ENCODE measurements around the gene IL18R1. TPM values are rescaled to one million over a fixed set of nuclear protein-coding genes. Genes with fewer than 3 reads are reported as not detected.

IL18R1 gene
- total and polyA plus RNA-seq, 4 donors, result 4.8 to 12.7 (median 5.9) TPM

DNA sequence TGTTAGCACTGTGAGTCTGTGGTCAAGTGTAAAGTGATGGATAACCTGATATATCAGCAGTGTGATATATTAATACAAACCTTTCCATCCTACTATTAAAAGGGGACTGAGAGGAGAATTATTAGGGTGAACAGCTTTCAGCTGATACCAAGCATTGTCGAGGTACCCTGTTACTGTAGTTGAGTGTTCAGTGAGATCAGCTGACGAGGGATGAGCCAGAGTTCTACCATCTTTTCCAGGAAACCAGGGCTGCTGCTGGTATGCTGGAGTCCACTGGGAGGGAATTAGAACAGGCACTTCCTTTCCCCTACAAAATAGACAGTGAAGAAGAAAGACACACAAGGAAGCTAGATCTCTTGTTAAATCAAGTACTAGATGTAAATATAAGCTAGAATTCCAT is 67.8 kb downstream of the IL18R1 start (continued):
- TF ChIP-seq, protein P1, sequence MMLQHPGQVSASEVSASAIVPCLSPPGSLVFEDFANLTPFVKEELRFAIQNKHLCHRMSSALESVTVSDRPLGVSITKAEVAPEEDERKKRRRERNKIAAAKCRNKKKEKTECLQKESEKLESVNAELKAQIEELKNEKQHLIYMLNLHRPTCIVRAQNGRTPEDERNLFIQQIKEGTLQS (IDR thresholded peaks at IDR 0.05), result no peak
- no peak for TF ChIP-seq FOXA1 (IDR thresholded peaks at IDR 0.05)
- TF ChIP-seq FOXA2 (IDR thresholded peaks at IDR 0.05), result no peak

DNA sequence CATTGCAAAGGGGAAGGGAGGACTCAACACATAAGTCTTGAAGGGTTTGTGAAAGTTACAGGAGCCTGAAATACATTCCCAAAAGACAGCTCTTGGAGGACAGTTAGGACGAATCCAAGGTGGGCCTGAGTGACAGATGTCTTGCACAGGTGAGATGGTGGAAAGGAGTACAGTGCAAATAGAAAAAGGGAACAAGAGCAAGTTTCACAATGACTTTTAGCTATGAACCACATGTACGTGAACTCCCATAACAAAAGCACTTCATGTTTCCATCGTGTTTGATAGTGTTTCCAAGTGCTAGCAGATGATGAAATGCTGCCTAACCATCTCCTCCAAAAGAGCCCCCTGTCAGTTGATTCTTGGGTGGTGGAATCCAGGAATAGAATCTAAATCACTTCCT is 69.2 kb downstream of the IL18R1 start:
- Histone ChIP-seq H3K9me3 (ENCODE audit: control insufficient read depth in 4 of 4, low read length in 3 of 4) (no peaks in the 10 kb centered on the region), H3K36me3 (ENCODE audit: control insufficient read depth in 4 of 4, insufficient read depth in 3 of 4, low read depth in 1 of 4, low read length in 3 of 4) (no peaks in the 10 kb centered on the region), H3K4me1 (ENCODE audit: control insufficient read depth in 4 of 4, insufficient read depth in 4 of 4, low read length in 3 of 4) (no peaks in the 10 kb centered on the region), H3K9ac (ENCODE audit: low read depth in 1 of 2, low read length in 2 of 2) (no peak overlapping the region), H3K27ac (ENCODE audit: low read depth in 1 of 2, low read length in 2 of 2) (no peak overlapping the region), H3K4me3 (ENCODE audit: low read depth in 1 of 3, low read length in 3 of 3) (no peak overlapping the region), H3K27me3 (ENCODE audit: control insufficient read depth in 4 of 4, insufficient read depth in 4 of 4, low read length in 3 of 4) (no peaks in the 10 kb centered on the region)
- DNase-seq (ENCODE audit: low spot score), result no peak
- TF ChIP-seq, protein P2, sequence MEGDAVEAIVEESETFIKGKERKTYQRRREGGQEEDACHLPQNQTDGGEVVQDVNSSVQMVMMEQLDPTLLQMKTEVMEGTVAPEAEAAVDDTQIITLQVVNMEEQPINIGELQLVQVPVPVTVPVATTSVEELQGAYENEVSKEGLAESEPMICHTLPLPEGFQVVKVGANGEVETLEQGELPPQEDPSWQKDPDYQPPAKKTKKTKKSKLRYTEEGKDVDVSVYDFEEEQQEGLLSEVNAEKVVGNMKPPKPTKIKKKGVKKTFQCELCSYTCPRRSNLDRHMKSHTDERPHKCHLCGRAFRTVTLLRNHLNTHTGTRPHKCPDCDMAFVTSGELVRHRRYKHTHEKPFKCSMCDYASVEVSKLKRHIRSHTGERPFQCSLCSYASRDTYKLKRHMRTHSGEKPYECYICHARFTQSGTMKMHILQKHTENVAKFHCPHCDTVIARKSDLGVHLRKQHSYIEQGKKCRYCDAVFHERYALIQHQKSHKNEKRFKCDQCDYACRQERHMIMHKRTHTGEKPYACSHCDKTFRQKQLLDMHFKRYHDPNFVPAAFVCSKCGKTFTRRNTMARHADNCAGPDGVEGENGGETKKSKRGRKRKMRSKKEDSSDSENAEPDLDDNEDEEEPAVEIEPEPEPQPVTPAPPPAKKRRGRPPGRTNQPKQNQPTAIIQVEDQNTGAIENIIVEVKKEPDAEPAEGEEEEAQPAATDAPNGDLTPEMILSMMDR (IDR thresholded peaks at IDR 0.05; ENCODE audit: low read depth, low read length, missing input control), result no peak
- TF ChIP-seq RXRA (IDR thresholded peaks at IDR 0.05) (no peak), EGR1 (IDR thresholded peaks at IDR 0.05; ENCODE audit: low read depth in 2 of 2) (no peak), HNF4G (IDR thresholded peaks at IDR 0.05) (no peak), YY1 (IDR thresholded peaks at IDR 0.05) (no peak), GABPA (IDR thresholded peaks at IDR 0.05 in 1 of 2, conservative IDR thresholded peaks at IDR 0.05 in 1 of 2) (no peak), HNF4A (conservative IDR thresholded peaks at IDR 0.05) (no peak), FOXA2 (IDR thresholded peaks at IDR 0.05) (no peak), FOXA1 (IDR thresholded peaks at IDR 0.05) (no peak), TAF1 (conservative IDR thresholded peaks at IDR 0.05) (no peak)
- TF ChIP-seq, protein P3, sequence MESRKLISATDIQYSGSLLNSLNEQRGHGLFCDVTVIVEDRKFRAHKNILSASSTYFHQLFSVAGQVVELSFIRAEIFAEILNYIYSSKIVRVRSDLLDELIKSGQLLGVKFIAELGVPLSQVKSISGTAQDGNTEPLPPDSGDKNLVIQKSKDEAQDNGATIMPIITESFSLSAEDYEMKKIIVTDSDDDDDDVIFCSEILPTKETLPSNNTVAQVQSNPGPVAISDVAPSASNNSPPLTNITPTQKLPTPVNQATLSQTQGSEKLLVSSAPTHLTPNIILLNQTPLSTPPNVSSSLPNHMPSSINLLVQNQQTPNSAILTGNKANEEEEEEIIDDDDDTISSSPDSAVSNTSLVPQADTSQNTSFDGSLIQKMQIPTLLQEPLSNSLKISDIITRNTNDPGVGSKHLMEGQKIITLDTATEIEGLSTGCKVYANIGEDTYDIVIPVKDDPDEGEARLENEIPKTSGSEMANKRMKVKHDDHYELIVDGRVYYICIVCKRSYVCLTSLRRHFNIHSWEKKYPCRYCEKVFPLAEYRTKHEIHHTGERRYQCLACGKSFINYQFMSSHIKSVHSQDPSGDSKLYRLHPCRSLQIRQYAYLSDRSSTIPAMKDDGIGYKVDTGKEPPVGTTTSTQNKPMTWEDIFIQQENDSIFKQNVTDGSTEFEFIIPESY (IDR thresholded peaks at IDR 0.05), result no peak
- TF ChIP-seq, protein P4, sequence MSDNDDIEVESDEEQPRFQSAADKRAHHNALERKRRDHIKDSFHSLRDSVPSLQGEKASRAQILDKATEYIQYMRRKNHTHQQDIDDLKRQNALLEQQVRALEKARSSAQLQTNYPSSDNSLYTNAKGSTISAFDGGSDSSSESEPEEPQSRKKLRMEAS (IDR thresholded peaks at IDR 0.05), result no peak
- WGBS, result 62% methylated on average over 3 of the region's 3 CpGs

DNA sequence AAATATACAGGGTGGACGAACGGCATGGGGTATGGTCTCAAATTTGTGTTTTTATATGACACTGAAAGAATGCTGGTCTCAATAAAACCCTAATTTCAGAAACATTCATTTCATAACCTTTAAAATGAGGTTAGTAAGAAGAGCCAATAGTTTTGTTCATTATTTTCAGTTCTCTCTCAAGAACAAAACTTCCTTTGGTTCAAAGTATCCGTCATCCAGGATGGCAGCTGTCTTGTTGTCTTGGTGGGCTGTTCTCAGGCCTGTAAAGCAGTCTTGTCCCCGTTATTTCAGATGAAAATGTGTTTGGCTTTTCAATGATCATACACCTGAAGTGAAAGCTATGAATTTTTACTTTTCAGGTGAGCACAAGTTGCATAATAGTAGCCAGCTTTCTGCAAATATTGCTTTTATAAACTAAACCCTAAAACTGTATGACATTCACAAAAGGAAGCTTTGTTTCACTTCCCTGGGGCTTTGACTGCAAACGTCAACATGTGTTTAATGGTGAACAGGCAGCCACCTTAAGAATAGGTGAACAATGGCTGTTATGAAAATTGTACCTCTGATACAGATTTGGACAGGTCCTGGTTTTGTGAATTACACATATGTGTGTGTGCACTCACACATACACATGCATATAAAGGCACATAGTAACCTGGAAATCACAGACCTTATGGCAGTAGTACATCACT is 70.0 kb downstream of the IL18R1 start:
- Histone ChIP-seq H3K4me3 (ENCODE audit: low read depth in 1 of 3, low read length in 3 of 3) (no peak overlapping the region), H3K27me3 (ENCODE audit: control insufficient read depth in 4 of 4, insufficient read depth in 4 of 4, low read length in 3 of 4) (no peaks in the 10 kb centered on the region), H3K4me1 (ENCODE audit: control insufficient read depth in 4 of 4, insufficient read depth in 4 of 4, low read length in 3 of 4) (no peaks in the 10 kb centered on the region), H3K27ac (ENCODE audit: low read depth in 1 of 2, low read length in 2 of 2) (no peak overlapping the region), H3K9ac (ENCODE audit: low read depth in 1 of 2, low read length in 2 of 2) (no peak overlapping the region), H3K36me3 (ENCODE audit: control insufficient read depth in 4 of 4, insufficient read depth in 3 of 4, low read depth in 1 of 4, low read length in 3 of 4) (no peaks in the 10 kb centered on the region), H3K9me3 (ENCODE audit: control insufficient read depth in 4 of 4, low read length in 3 of 4) (no peaks in the 10 kb centered on the region)
- DNase-seq (ENCODE audit: low spot score), result no peak
- no peak for TF ChIP-seq NR2F2 (IDR thresholded peaks at IDR 0.05)
- no peak for TF ChIP-seq EGR1 (IDR thresholded peaks at IDR 0.05; ENCODE audit: low read depth in 2 of 2)
- no peak for TF ChIP-seq FOXA2 (IDR thresholded peaks at IDR 0.05)
- TF ChIP-seq, protein P2 (IDR thresholded peaks at IDR 0.05; ENCODE audit: low read depth, low read length, missing input control), result no peak
- TF ChIP-seq RAD21 (IDR thresholded peaks at IDR 0.05), result no peak
- TF ChIP-seq HNF4G (IDR thresholded peaks at IDR 0.05), result no peak
- TF ChIP-seq YY1 (IDR thresholded peaks at IDR 0.05), result no peak
- TF ChIP-seq, protein P4 (IDR thresholded peaks at IDR 0.05), result no peak
- no peak for TF ChIP-seq JUND (IDR thresholded peaks at IDR 0.05)
- WGBS, result 72% methylated on average over 5 of the region's 5 CpGs
